NOMO-1 (cell line): ENCODE data around the gene ALKBH5.
A peak's percentile ranks its signal among the peaks of the same experiment; 100 is the strongest.
"Not testable (repeated sequence)": the region's sequence is repeated elsewhere in the genome, so short reads cannot be mapped to it uniquely, and the experiment has no call there.

Experiments
- DNase-seq, 2 experiments: peaks; one replicate each; lab custom pipeline; 2025; ENCODE audit not compliant: unreplicated experiment in 2 of 2; lab: John Stamatoyannopoulos, UW

Gene ALKBH5

GRCh38 chr17:18213666-18214270 is 30.1 kb downstream of the ALKBH5 start:
- no peak for DNase-seq

GRCh38 chr17:18216906-18217305 is 33.3 kb downstream of the ALKBH5 start:
- DNase-seq, result not testable (repeated sequence)

DNA sequence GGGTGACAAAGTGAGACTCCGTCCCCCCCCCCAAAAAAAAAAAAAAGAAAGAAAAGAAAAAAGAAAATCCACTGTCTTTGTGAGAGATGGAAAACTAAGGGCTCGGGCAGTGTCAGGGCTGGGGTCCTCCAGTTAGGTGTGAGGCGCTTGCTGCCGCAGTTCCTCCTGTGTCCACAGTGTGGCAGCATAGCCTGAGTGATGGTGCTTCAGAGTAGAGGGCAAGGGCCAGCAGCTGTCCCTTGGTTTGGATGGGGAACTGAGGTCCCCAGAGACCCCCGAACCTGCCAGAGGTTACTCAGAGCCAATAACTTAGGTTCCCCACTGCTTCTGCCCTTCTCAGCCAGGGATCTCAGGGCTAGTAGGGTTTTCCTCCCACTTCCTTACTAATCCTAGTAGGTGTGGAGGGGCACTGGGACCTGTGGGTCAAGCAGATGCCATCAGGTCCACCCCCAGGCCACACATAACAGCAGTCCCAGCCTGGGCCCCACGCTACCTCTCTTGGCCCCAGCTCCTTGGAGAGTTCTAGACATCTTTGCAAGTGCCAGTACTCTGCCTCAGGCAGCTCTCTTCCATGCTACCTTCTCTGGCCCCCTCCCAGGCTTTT is 33.9 kb downstream of the ALKBH5 start:
- peak in 1 of 2 experiments; percentile 36 for DNase-seq

- DNase-seq, result no peak
Measured at GRCh38 chr17:18218756-18219415, 35.3 kb downstream of the ALKBH5 start.

DNA sequence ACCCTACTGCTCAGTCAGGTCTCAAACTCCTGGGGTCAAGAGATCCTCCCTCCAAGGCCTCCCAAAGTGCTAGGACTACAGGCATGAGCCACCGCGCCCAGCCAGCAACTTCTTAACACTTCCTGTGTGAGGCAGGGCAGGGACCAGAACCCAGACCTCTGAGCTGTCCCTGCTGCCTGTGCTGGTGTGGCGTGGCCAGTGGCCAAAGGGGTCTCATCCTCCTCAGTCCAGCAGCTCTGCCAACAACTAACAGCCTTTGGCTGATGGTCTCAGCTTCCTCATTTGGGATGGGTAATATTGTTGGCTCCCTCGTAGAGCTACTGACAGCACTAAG is 40.4 kb downstream of the ALKBH5 start:
- no peak for DNase-seq

DNA sequence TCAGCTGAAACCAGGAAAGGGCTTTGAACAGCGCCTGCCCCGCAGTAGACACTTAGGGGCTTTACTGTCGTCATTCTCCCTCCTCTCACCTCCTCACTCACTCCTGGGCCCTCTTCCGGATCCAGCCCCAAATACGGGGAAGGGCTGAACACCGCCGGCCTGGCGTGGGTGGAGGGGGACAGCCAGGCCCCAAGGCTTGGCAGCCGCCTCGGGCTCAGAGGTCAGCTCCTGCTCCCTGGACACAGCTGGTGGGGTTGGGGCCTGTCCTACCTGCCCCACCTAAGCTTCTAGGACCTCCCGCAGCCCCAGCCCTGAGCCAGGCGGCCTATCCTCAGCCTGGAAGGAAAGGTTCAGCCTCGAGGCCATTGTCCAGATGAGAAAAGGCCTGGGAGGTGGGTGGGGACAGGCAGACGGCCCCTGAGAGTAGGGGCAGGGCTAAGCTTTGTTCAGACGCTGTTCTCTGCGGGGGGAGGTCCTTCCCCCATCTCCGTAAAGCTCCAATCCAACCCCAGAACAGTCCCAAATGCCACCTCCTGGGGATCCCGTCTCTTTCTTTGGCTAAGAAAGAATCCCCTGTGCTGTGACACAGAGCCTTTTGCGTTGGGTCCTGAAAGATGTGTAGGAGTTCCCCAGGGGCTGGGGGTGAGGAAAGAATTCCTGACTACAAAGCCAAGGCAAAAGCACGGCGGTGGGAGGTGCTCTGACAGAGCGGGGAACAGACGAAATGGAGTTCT is 40.9 kb downstream of the ALKBH5 start:
- no peak for DNase-seq

- peak; percentile 84 to 95 for DNase-seq
Measured at GRCh38 chr17:18225121-18225641, 41.6 kb downstream of the ALKBH5 start, which contains the start of gene LLGL1. Gene LLGL1, plus strand, starts transcription at chr17:18225635. Its CDS starts 48 bp downstream, at chr17:18225683.

- peak in 1 of 2 experiments; percentile 20 for DNase-seq
Measured at GRCh38 chr17:18225642-18226283, 42.1 kb downstream of the ALKBH5 start.

- DNase-seq, result no peak
Measured at GRCh38 chr17:18226284-18226945, 42.8 kb downstream of the ALKBH5 start.

- DNase-seq, result no peak
Measured at GRCh38 chr17:18227635-18228034, 44.0 kb downstream of the ALKBH5 start.

DNA sequence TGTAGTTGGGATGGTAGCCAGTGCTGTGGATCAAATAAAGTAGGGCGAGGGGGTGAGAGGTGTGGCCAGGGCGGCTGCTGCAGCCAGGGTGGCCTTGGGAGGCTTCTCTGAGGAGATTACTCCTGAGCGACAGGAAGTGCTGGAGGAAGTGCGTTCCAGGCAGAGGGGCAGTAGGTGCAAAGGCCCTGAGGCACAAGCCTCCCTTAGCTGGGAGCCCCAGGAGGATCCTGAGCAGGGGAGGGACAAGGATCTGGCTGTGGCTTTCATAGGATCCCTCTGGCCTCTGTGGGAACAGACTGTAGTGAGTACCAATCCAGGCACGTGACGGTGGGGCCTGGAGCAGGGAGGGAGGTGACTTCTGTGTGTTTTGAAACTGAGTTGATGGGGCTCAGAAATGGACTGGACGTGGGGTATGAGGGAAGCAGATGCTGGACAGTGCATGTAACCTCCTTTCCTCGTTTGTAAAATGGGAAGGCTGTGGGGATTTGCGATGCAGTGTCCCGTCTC is 44.6 kb downstream of the ALKBH5 start:
- DNase-seq, result no peak

DNA sequence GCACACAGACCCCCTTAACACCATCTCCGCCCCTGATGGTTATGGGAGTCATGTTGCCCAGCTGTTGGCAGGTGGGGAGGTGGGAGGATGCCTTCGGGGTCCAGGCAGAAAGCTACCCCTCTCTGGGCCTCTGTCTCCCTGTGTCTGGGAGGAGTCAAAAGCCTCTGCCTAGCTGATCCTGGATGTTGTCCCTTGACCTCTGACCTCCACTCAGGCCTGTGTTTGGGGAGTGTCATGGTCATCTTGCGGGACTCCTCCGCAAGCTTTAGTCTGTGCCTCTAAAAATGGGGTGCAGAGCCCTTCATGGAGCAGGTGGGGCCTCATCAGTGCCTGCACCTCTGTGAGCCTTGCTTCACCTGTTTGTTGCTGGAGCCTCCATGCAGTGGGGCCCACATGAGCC is 45.6 kb downstream of the ALKBH5 start:
- no peak for DNase-seq

GRCh38 chr17:18229771-18230170 is 46.1 kb downstream of the ALKBH5 start:
- no peak for DNase-seq

DNA sequence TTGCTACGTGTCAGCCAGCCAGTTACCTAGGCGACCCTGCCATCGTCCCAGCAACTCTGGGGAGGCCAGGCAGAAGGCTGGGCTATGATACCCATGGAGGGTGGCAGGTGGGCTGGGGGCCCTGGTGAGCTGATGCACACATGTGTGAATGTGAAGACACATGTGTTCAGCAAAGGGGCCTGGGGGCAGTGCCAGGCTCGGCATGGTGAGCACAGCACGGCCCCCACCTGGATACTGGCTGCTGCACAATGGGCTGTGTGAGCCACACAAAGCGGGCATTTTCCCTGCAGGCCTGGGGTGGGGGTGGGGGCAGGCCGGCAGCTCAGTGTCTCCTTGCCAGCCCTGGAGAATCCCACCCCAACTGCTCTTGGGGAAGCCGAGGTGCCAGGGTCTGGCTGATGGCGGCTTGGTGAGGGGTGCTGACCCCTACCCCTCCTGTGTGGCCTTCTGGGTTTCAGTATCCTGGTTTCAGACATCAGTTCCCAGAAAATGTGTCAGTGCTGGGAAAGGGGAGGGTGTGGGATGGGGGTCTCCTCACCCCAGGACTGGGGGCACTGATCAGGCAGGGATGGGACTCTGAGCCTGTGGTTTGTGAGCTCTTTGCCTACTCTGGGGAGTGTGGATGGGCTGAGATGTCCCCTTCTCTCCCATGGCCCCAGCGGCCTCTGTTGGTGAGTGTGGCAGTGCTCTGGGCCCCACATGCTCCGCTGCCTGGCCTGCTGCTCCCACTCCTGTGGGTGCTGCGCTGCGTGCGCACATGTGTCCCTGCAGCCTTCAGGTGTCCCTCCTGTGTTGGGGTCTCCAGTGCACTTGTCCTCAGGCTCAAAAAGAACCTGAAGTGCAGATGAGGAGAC is 46.9 kb downstream of the ALKBH5 start:
- no peak for DNase-seq

GRCh38 chr17:18231164-18231563 is 47.5 kb downstream of the ALKBH5 start:
- no peak for DNase-seq

GRCh38 chr17:18233803-18234518 is 50.3 kb downstream of the ALKBH5 start:
- no peak for DNase-seq

DNA sequence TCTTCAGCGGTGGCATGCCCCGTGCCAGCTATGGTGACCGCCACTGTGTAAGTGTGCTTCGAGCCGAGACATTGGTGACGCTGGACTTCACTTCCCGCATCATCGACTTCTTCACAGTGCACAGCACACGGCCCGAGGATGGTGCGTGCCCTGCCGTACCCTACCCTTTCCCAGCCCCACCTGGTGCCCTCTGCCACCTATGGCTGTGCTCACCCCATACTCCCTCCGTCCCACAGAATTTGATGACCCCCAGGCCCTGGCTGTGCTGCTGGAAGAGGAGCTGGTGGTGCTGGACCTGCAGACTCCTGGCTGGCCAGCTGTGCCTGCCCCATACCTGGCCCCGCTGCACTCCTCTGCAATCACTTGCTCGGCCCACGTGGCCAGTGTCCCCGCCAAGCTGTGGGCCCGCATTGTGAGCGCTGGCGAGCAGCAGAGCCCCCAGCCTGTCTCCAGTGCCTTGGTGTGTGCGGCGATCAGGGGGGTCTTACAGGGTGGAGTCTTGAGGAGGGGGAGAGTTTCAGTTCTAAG is 51.3 kb downstream of the ALKBH5 start:
- no peak for DNase-seq

DNA sequence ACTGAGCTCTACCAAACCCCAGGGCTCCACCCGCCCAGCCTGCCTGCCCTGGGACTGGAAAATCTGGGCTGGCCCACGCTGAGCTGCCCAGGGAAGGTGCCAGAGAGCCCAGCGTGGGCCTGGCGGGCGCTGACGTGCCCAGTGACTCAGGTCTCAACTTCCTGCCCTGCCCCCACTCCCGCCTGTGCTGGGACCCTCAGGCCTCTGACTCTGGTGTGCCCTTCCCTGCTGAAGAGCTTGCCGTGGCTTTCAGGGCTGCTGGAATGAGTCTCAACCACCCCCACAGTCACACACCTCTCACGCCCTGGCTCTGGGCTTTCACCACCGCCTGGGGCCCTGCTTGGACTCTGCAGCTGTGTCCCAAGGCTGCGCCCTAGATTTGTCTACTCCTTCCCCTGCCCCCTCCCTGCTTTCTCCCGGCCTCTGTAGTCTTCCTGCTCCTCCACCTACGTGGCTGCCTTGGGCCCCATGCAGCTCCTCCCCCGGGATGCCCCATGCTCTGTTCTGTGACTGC is 52.2 kb downstream of the ALKBH5 start:
- no peak for DNase-seq
